ENCODE data around the gene ZC3H18. TPM values are rescaled to one million over a fixed set of nuclear protein-coding genes. Genes with fewer than 3 reads are reported as not detected.

Gene ZC3H18
- total RNA-seq, 1 experiment from 2014 or later = 76.4 TPM

DNA sequence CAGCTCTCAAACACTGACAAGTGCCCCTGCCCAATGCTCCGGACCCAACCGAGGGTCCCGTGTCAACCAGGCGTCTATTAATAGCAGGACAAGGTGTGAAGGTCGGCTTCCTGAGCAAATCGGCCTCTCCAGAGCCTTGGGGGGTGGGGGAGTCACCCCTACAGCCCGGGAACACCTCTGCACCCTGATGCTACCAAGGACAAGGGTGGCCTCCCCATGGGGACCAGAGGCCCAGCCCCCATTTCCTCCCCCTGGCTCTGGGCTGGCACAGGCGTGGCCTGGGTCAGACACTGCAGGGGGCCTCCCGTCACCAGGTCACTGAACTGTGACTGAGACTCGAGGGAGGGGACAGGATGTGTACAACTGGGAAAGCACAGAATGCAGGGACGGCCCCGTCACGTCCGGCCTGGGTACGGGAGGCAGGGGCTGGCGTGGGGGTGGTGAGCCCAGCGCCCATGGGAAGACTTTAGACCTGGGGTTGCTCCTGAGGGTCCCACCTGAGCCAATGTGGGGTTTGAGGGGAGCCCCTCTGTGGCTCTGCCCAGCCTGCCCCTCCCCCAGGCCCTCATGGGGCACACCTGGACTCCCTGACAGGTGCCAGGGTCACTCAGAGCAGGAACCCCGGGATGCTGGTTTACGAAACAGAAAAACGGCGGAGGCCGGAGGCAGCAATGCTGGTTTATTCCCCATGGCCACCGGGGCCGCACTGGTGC, 81.2 kb downstream of the ZC3H18 start:
- peaks cover 8% of the 10 kb centered on the region; the same call in 1 of the 2 replicates for H3K27me3 ChIP-seq (ENCODE audit: insufficient read depth, low read depth)
- DNase-seq = peak in 1 of 2 experiments; percentile 48
- H3K4me2 ChIP-seq = peak overlapping the region; percentile 74
- H3K4me3 ChIP-seq = peak overlapping the region; percentile 43; the same call in 1 of the 2 replicates
- BruUV-seq (replicated peaks) = no TSS peak
- peak overlapping the region; percentile 63 for H3K27ac ChIP-seq
- H3K4me1 ChIP-seq (replicated peaks; ENCODE audit: insufficient read depth) = no peaks in the 10 kb centered on the region
- no peaks in the 10 kb centered on the region for H3K79me2 ChIP-seq (ENCODE audit: low read depth)
- ChIA-PET POLR2A (ENCODE audit: unreplicated experiment) (no interaction called here), CTCF (interaction anchor here (0.6 kb wide), 1 partner anchor 894 kb away, joined by 3 read pairs; no protein-coding TSS in a partner anchor)
- no peak for TF ChIP-seq EZH2 (IDR thresholded peaks at IDR 0.05; ENCODE audit: low read depth)
- TF ChIP-seq, protein P1, sequence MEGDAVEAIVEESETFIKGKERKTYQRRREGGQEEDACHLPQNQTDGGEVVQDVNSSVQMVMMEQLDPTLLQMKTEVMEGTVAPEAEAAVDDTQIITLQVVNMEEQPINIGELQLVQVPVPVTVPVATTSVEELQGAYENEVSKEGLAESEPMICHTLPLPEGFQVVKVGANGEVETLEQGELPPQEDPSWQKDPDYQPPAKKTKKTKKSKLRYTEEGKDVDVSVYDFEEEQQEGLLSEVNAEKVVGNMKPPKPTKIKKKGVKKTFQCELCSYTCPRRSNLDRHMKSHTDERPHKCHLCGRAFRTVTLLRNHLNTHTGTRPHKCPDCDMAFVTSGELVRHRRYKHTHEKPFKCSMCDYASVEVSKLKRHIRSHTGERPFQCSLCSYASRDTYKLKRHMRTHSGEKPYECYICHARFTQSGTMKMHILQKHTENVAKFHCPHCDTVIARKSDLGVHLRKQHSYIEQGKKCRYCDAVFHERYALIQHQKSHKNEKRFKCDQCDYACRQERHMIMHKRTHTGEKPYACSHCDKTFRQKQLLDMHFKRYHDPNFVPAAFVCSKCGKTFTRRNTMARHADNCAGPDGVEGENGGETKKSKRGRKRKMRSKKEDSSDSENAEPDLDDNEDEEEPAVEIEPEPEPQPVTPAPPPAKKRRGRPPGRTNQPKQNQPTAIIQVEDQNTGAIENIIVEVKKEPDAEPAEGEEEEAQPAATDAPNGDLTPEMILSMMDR (conservative IDR thresholded peaks at IDR 0.05) = no peak
- no peaks in the 10 kb centered on the region for H3K36me3 ChIP-seq (ENCODE audit: low read depth)
- no peaks in the 10 kb centered on the region for H3K9me2 ChIP-seq (ENCODE audit: insufficient read depth)
- peaks cover 18% of the 10 kb centered on the region; the same call in 1 of the 2 replicates for H3F3A ChIP-seq (ENCODE audit: insufficient read depth, low read depth)
- H4K20me1 ChIP-seq (ENCODE audit: insufficient read depth) = peaks cover 12% of the 10 kb centered on the region
- no peaks in the 10 kb centered on the region for H3K9me3 ChIP-seq (ENCODE audit: insufficient read depth, low read depth)
- H2AFZ ChIP-seq = no peak overlapping the region
- intact Hi-C loops (cut with micrococcal nuclease; ENCODE audit: unreplicated experiment) = no loop called here

DNA sequence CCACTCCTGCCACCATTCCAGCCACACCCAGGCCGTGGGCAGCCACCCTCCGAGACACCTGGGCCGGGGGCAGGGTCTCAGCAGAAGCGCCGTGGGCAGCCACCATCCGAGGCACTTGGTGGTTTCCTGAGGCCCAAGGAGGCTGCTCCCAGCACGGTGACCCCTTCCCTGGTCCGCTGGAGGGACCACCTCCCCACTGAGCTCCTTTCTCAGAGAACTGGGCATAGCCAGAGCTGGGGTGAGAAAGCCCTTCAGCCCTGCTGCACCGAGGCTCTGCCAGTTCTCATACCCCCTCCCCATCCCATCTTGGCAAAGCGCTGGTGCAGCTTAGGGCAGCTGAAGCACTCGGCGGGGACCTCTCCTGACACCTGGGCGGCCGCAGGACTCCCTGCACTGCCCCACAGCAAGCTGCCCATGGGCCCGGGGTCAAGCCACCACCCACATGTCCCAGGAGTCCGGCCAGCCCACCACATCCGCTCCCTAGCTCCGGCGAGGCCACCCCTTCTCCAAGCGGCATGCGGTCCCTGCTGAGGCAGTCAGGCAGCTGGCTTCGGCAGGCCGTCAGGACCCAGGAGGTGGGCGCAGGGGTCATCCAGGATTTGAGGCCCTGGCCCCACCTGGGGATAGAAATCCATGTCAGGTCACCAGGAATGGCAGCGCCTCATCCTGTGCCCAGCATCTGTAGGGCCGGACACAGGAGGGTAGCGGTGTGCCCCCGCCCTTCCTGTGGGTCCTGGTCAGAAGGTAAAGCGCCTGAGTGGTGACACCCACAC, 82.0 kb downstream of the ZC3H18 start:
- Histone ChIP-seq H3K36me3 (ENCODE audit: low read depth) (no peaks in the 10 kb centered on the region), H3F3A (ENCODE audit: insufficient read depth, low read depth) (peaks cover 18% of the 10 kb centered on the region; the same call in 1 of the 2 replicates), H3K4me3 (peak overlapping the region; percentile 43; the same call in 1 of the 2 replicates), H3K79me2 (ENCODE audit: low read depth) (no peaks in the 10 kb centered on the region), H4K20me1 (ENCODE audit: insufficient read depth) (peaks cover 12% of the 10 kb centered on the region), H3K9me2 (ENCODE audit: insufficient read depth) (no peaks in the 10 kb centered on the region), H3K4me1 (replicated peaks; ENCODE audit: insufficient read depth) (no peaks in the 10 kb centered on the region), H2AFZ (no peak overlapping the region), H3K27ac (peak overlapping the region; percentile 63), H3K4me2 (peak overlapping the region; percentile 74), H3K27me3 (ENCODE audit: insufficient read depth, low read depth) (0 out of 2 replicates have a peak, but pooled peaks cover 2% of the 10 kb centered on the region), H3K9me3 (ENCODE audit: insufficient read depth, low read depth) (no peaks in the 10 kb centered on the region)
- ChIA-PET CTCF (no interaction called here), POLR2A (ENCODE audit: unreplicated experiment) (no interaction called here)
- TSS peak; percentile 33 for BruUV-seq (replicated peaks)
- DNase-seq = no peak
- TF ChIP-seq, protein P1 (conservative IDR thresholded peaks at IDR 0.05) = no peak
- no peak for TF ChIP-seq EZH2 (IDR thresholded peaks at IDR 0.05; ENCODE audit: low read depth)
- intact Hi-C loops (cut with micrococcal nuclease; ENCODE audit: unreplicated experiment) = no loop called here

DNA sequence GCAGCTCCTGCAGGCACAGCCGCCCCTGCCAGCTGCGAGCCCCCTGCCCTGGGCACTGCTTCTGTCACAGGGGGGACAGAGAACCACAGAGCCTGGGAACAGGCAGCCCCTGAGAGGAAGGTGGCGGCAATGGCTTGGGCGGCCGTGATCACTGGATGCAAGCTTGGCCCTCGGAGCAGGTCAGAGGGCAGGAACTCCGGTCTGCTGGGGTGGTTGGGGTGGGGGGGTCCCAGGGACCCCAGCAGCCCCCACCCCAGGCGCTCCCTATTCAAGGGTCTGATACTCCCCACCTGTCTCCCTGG, 82.5 kb downstream of the ZC3H18 start:
- Histone ChIP-seq H3K4me3 (no peak overlapping the region), H3F3A (ENCODE audit: insufficient read depth, low read depth) (peaks cover 18% of the 10 kb centered on the region; the same call in 1 of the 2 replicates), H3K4me1 (replicated peaks; ENCODE audit: insufficient read depth) (no peaks in the 10 kb centered on the region), H3K9me2 (ENCODE audit: insufficient read depth) (no peaks in the 10 kb centered on the region), H3K27ac (no peak overlapping the region), H3K36me3 (ENCODE audit: low read depth) (no peaks in the 10 kb centered on the region), H3K79me2 (ENCODE audit: low read depth) (no peaks in the 10 kb centered on the region), H2AFZ (no peak overlapping the region), H4K20me1 (ENCODE audit: insufficient read depth) (peaks cover 12% of the 10 kb centered on the region), H3K27me3 (ENCODE audit: insufficient read depth, low read depth) (no peaks in the 10 kb centered on the region), H3K4me2 (no peak overlapping the region), H3K9me3 (ENCODE audit: insufficient read depth, low read depth) (no peaks in the 10 kb centered on the region)
- BruUV-seq (replicated peaks) = no TSS peak
- CTCF ChIA-PET = no interaction called here
- TF ChIP-seq, protein P1 (conservative IDR thresholded peaks at IDR 0.05) = no peak
- TF ChIP-seq EZH2 (IDR thresholded peaks at IDR 0.05; ENCODE audit: low read depth) = no peak
- POLR2A ChIA-PET (ENCODE audit: unreplicated experiment) = no interaction called here
- no peak for DNase-seq
- intact Hi-C loops (cut with micrococcal nuclease; ENCODE audit: unreplicated experiment) = no loop called here
